Measurements from ENCODE around the gene BAZ2B.

BAZ2B gene

GRCh38 chr2:159270744-159271379, 345.5 kb downstream of the BAZ2B start:
- no peak for DNase-seq (ENCODE audit: low read depth in 2 of 3, low spot score in 1 of 3)
